HG03521 (cell line): ENCODE measurements around the gene EPHB2.

Source experiments
- ATAC-seq: cut with Tn5 transposase; IDR thresholded peaks from one replicate; pipeline ENCODE4 v1.9.1; 2021; ENCODE audit warnings: mild to moderate bottlenecking, moderate library complexity; ENCODE audit not compliant: unreplicated experiment

The EPHB2 gene

GRCh38 chr1:22749919-22750684, 39.5 kb downstream of the EPHB2 start:
- ATAC-seq: no peak

- ATAC-seq: no peak
Observed at GRCh38 chr1:22750685-22751051, 40.0 kb downstream of the EPHB2 start.

- ATAC-seq: no peak
Observed at GRCh38 chr1:22751124-22751531, 40.5 kb downstream of the EPHB2 start.

- ATAC-seq: no peak
Observed at GRCh38 chr1:22752339-22752738, 41.7 kb downstream of the EPHB2 start.

- ATAC-seq: no peak
Observed at GRCh38 chr1:22753481-22753971, 42.9 kb downstream of the EPHB2 start.

GRCh38 chr1:22754106-22754768, 43.6 kb downstream of the EPHB2 start:
- ATAC-seq: no peak

- ATAC-seq: no peak
Observed at GRCh38 chr1:22754824-22755223, 44.2 kb downstream of the EPHB2 start.

- ATAC-seq: no peak
Observed at GRCh38 chr1:22755641-22756040, 45.0 kb downstream of the EPHB2 start.

GRCh38 chr1:22756125-22756735, 45.6 kb downstream of the EPHB2 start:
- ATAC-seq: no peak

- no peak for ATAC-seq
Observed at GRCh38 chr1:22760455-22760854, 49.8 kb downstream of the EPHB2 start.

GRCh38 chr1:22761101-22761500, 50.5 kb downstream of the EPHB2 start:
- ATAC-seq: no peak

- no peak for ATAC-seq
Observed at GRCh38 chr1:22761821-22762220, 51.2 kb downstream of the EPHB2 start.

GRCh38 chr1:22763487-22764200, 53.0 kb downstream of the EPHB2 start:
- ATAC-seq: no peak

- ATAC-seq: no peak
Observed at GRCh38 chr1:22767852-22768251, 57.2 kb downstream of the EPHB2 start.

- ATAC-seq: no peak
Observed at GRCh38 chr1:22769932-22770331, 59.3 kb downstream of the EPHB2 start.

- no peak for ATAC-seq
Observed at GRCh38 chr1:22772014-22772413, 61.4 kb downstream of the EPHB2 start.

GRCh38 chr1:22773981-22774832, 63.6 kb downstream of the EPHB2 start:
- no peak for ATAC-seq

- no peak for ATAC-seq
Observed at GRCh38 chr1:22774833-22775182, 64.2 kb downstream of the EPHB2 start.

- ATAC-seq: no peak
Observed at GRCh38 chr1:22775478-22775877, 64.8 kb downstream of the EPHB2 start.

- ATAC-seq: no peak
Observed at GRCh38 chr1:22776035-22776613, 65.5 kb downstream of the EPHB2 start.
